Adipocyte (in vitro differentiated cells): ENCODE measurements around the gene IGSF21.

ENCODE experiments used
- DNase-seq: peaks from one replicate; pipeline ENCODE4 v3.0.0-alpha.2; 2015; ENCODE audit warnings: low read depth
- H3K27me3 ChIP-seq: replicated peaks from 2 replicates; pipeline ENCODE4 v1.7.0; 2013; ENCODE audit warnings: mild to moderate bottlenecking, low read length, moderate library complexity; ENCODE audit not compliant: control insufficient read depth, insufficient read depth
- H3K36me3 ChIP-seq: 2 replicates; pipeline ENCODE4 v1.7.0; 2013; ENCODE audit warnings: low read length, mild to moderate bottlenecking, moderate library complexity; ENCODE audit not compliant: control insufficient read depth, insufficient read depth, severe bottlenecking
- H3K4me1 ChIP-seq: 2 replicates; pipeline ENCODE4 v1.7.0; 2013; ENCODE audit warnings: mild to moderate bottlenecking, low read length, moderate library complexity; ENCODE audit not compliant: control insufficient read depth, insufficient read depth
- H3K4me3 ChIP-seq: 2 replicates; pipeline ENCODE4 v1.7.0; 2013; ENCODE audit warnings: mild to moderate bottlenecking, low read length, moderate library complexity
- H3K9ac ChIP-seq: 2 replicates; pipeline ENCODE4 v1.7.0; 2013; ENCODE audit warnings: mild to moderate bottlenecking, low read length, moderate library complexity
- H3K9me3 ChIP-seq: 2 replicates; pipeline ENCODE4 v1.7.0; 2013; ENCODE audit warnings: mild to moderate bottlenecking, low read length, moderate library complexity; ENCODE audit not compliant: control insufficient read depth

Gene IGSF21

GRCh38 chr1:18166929-18167328 is 59.3 kb downstream of the IGSF21 start:
- peaks cover 63% of the 10 kb centered on the region for H3K27me3 ChIP-seq
- H3K4me3 ChIP-seq, result no peak overlapping the region
- H3K9me3 ChIP-seq, result no peaks in the 10 kb centered on the region
- no peak for DNase-seq
- no peaks in the 10 kb centered on the region for H3K4me1 ChIP-seq
- H3K36me3 ChIP-seq, result no peaks in the 10 kb centered on the region
- H3K9ac ChIP-seq, result no peak overlapping the region

DNA sequence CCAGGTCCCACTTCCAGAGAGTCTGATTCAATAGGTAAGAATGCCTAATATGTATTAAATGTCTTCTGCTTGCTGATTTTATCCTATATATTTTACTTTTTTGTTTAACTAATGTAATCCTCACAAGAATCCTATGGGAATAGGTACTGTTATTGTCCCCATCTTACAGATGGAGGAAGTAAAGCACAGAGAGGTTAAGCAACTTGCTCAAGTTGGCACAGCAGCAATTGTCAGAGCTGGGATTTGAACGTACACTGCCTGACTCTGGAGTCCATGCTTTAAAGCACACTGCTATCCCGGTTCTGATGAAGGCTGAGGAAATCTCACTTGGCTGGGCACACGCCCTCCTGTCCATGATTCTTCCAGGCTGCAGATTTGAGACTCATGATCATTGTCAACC is 62.8 kb downstream of the IGSF21 start:
- Histone ChIP-seq H3K9me3 (no peaks in the 10 kb centered on the region), H3K4me3 (no peak overlapping the region), H3K9ac (no peak overlapping the region), H3K4me1 (no peaks in the 10 kb centered on the region), H3K27me3 (peaks cover 68% of the 10 kb centered on the region), H3K36me3 (no peaks in the 10 kb centered on the region)
- DNase-seq, result no peak

DNA sequence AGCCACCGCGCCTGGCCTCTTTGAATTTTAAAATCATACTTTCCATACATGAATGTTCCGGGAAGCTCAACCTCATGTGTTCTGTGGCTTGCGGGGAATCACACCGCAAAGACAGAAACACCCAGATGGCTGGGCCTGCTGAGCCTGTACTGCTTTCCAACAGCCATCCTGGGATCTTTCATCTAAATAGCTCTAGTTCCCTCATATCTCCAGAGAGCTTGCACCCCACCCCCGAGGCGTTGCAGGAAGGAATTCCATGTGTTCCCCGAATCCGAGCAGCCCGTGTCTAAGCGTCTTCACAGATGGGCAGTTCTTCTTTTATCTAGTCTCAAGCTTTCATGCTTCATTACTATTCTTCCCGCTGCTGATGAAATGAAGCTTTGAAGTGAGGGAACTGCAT is 66.4 kb downstream of the IGSF21 start:
- H3K4me3 ChIP-seq, result no peak overlapping the region

DNA sequence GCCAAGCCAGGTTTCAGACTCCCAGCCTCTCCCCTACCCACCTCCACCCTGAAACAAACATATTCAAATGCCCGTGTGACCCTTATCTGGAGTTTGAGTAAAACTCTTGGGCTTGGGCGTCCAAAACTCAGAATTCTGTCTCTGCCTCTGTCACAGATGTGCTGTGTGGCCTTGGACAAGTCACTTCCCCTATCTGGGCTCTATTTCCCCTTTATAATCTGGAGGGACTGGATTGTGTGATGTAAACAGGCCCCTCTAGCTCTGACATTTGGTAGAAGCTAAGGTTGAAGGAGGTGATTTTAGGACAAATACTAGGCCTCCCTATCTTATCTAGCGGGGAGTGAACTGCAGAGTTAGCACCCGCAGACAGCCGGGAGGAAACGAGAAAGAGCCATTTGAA is 67.5 kb downstream of the IGSF21 start:
- no peak for DNase-seq

More for the DNA sequence above, 66.4 kb downstream of the IGSF21 start:
- peaks cover 76% of the 10 kb centered on the region for H3K27me3 ChIP-seq
- no peaks in the 10 kb centered on the region for H3K36me3 ChIP-seq
- no peak for DNase-seq
- no peak overlapping the region for H3K9ac ChIP-seq
- H3K9me3 ChIP-seq, result no peaks in the 10 kb centered on the region
- no peaks in the 10 kb centered on the region for H3K4me1 ChIP-seq

GRCh38 chr1:18175530-18176377 is 68.2 kb downstream of the IGSF21 start:
- Histone ChIP-seq H3K27me3 (peaks cover 86% of the 10 kb centered on the region), H3K4me3 (no peak overlapping the region), H3K4me1 (no peaks in the 10 kb centered on the region), H3K9ac (no peak overlapping the region), H3K9me3 (no peaks in the 10 kb centered on the region), H3K36me3 (no peaks in the 10 kb centered on the region)
- no peak for DNase-seq

More for the DNA sequence above, 67.5 kb downstream of the IGSF21 start:
- Histone ChIP-seq H3K9me3 (no peaks in the 10 kb centered on the region), H3K9ac (no peak overlapping the region), H3K36me3 (no peaks in the 10 kb centered on the region), H3K4me1 (no peaks in the 10 kb centered on the region), H3K4me3 (no peak overlapping the region), H3K27me3 (peaks cover 80% of the 10 kb centered on the region)

- Histone ChIP-seq H3K9ac (no peak overlapping the region), H3K4me3 (no peak overlapping the region), H3K36me3 (no peaks in the 10 kb centered on the region), H3K9me3 (no peaks in the 10 kb centered on the region), H3K4me1 (no peaks in the 10 kb centered on the region), H3K27me3 (peaks cover 88% of the 10 kb centered on the region)
- DNase-seq, result no peak
These were observed 69.0 kb downstream of the IGSF21 start for GRCh38 chr1:18176619-18177018.

GRCh38 chr1:18178111-18178510 is 70.5 kb downstream of the IGSF21 start:
- no peaks in the 10 kb centered on the region for H3K36me3 ChIP-seq
- no peak overlapping the region for H3K4me3 ChIP-seq
- no peaks in the 10 kb centered on the region for H3K4me1 ChIP-seq
- peaks cover 83% of the 10 kb centered on the region for H3K27me3 ChIP-seq
- no peak for DNase-seq
- no peak overlapping the region for H3K9ac ChIP-seq
- H3K9me3 ChIP-seq, result no peaks in the 10 kb centered on the region

- Histone ChIP-seq H3K27me3 (peaks cover 83% of the 10 kb centered on the region), H3K36me3 (no peaks in the 10 kb centered on the region), H3K4me1 (no peaks in the 10 kb centered on the region), H3K9ac (no peak overlapping the region), H3K9me3 (no peaks in the 10 kb centered on the region), H3K4me3 (no peak overlapping the region)
- DNase-seq, result no peak
These were observed 71.4 kb downstream of the IGSF21 start for GRCh38 chr1:18179009-18179408.

- no peak overlapping the region for H3K9ac ChIP-seq
- no peaks in the 10 kb centered on the region for H3K4me1 ChIP-seq
- DNase-seq, result no peak
- H3K36me3 ChIP-seq, result no peaks in the 10 kb centered on the region
- peaks cover 68% of the 10 kb centered on the region for H3K27me3 ChIP-seq
- no peak overlapping the region for H3K4me3 ChIP-seq
- H3K9me3 ChIP-seq, result no peaks in the 10 kb centered on the region
These were observed 75.0 kb downstream of the IGSF21 start for GRCh38 chr1:18182398-18183160.

GRCh38 chr1:18183533-18183932 is 75.9 kb downstream of the IGSF21 start:
- DNase-seq, result no peak
- H3K9me3 ChIP-seq, result no peaks in the 10 kb centered on the region
- no peaks in the 10 kb centered on the region for H3K4me1 ChIP-seq
- no peak overlapping the region for H3K4me3 ChIP-seq
- no peaks in the 10 kb centered on the region for H3K36me3 ChIP-seq
- H3K27me3 ChIP-seq, result peaks cover 67% of the 10 kb centered on the region
- H3K9ac ChIP-seq, result no peak overlapping the region

DNA sequence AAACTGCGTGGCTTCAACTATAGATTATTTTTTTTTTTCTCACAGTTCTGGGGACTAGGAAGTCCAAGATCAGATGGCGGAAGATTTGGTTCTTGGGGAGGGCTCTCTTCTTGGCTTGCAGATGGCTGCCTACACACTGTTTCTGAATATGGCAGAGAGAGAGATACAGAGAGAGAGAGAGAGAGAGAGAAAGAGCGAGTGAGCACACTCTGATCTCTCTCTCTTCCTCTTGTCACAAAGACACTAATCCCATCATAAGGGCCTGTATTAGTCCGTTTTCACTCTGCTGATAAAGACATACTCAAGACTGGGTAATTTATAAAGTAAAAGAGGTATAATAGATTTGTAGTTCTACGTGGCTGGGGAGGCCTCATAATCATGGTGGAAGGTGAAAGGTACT is 79.5 kb downstream of the IGSF21 start:
- Histone ChIP-seq H3K9me3 (no peaks in the 10 kb centered on the region), H3K4me3 (no peak overlapping the region), H3K9ac (no peak overlapping the region), H3K4me1 (no peaks in the 10 kb centered on the region), H3K36me3 (no peaks in the 10 kb centered on the region), H3K27me3 (peaks cover 66% of the 10 kb centered on the region)
- no peak for DNase-seq
